Muscle layer of duodenum (tissue), 2 donors: ENCODE data around the gene HTR3A.
"Not testable (repeated sequence)": the region's sequence is repeated elsewhere in the genome, so short reads cannot be mapped to it uniquely, and the experiment has no call there.

Experiments used
- H3K27ac ChIP-seq: one replicate; pipeline ENCODE4 v1.7.0; 2013; ENCODE audit warnings: mild to moderate bottlenecking, low read length
- H3K27me3 ChIP-seq: one replicate; pipeline ENCODE4 v1.7.0; 2013; ENCODE audit warnings: low read depth, mild to moderate bottlenecking, control low read depth, low read length
- H3K36me3 ChIP-seq, 2 donors: one replicate each; pipeline ENCODE4 v1.7.0; 2013; ENCODE audit warnings: low read length in 2 of 2, control low read depth in 1 of 2, mild to moderate bottlenecking in 1 of 2; ENCODE audit not compliant: insufficient read depth in 2 of 2, control insufficient read depth in 1 of 2
- H3K4me1 ChIP-seq, 2 donors: one replicate each; pipeline ENCODE4 v1.7.0; 2013; ENCODE audit warnings: low read length in 2 of 2, mild to moderate bottlenecking in 2 of 2, control low read depth in 1 of 2, moderate library complexity in 1 of 2; ENCODE audit not compliant: insufficient read depth in 2 of 2, control insufficient read depth in 1 of 2
- H3K4me3 ChIP-seq, 2 donors: one replicate each; pipeline ENCODE4 v1.7.0; 2013; ENCODE audit warnings: low read length in 2 of 2, low read depth in 1 of 2, mild to moderate bottlenecking in 1 of 2
- H3K9me3 ChIP-seq, 2 donors: one replicate each; pipeline ENCODE4 v1.7.0; 2013; ENCODE audit warnings: low read length in 2 of 2, control low read depth in 1 of 2, mild to moderate bottlenecking in 1 of 2; ENCODE audit not compliant: control insufficient read depth in 1 of 2
- donor health status: healthy.

The HTR3A gene

DNA sequence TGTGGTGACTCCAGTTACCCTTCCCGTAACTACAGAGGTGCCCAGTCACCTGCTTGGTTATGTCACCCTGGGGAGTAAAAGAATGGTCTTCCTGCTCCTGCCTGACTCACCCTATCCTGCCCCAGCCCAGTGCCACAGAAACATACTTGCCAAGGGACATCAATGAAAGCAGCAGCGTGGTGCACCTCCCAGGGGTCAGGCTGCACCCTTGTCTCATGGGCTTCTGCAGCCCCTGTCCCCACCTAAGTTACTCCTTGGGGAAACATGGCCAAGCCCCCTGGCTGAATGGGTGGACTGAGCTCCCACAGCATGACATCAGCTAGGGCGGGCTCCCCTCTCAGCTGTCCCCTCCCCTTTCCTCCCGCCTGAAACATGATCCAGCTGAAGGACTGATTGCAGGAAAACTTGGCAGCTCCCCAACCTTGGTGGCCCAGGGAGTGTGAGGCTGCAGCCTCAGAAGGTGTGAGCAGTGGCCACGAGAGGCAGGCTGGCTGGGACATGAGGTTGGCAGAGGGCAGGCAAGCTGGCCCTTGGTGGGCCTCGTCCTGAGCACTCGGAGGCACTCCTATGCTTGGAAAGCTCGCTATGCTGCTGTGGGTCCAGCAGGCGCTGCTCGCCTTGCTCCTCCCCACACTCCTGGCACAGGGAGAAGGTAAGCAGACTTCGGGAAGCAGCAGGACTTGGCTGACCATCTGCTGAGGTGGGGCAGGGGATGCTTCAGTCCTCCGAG, at the start of gene HTR3A:
TSS of gene HTR3A (plus strand) at position 368 of the 730 bp plus-strand sequence. CDS start at position 586, 218 bp downstream.
- H3K36me3 ChIP-seq = no peaks in the 10 kb centered on the region
- H3K27me3 ChIP-seq = no peaks in the 10 kb centered on the region
- no peak within 1 kb of the TSS for H3K4me3 ChIP-seq
- no peaks in the 10 kb centered on the region for H3K4me1 ChIP-seq
- no peaks in the 10 kb centered on the region for H3K9me3 ChIP-seq
- no peak within 1 kb of the TSS for H3K27ac ChIP-seq

DNA sequence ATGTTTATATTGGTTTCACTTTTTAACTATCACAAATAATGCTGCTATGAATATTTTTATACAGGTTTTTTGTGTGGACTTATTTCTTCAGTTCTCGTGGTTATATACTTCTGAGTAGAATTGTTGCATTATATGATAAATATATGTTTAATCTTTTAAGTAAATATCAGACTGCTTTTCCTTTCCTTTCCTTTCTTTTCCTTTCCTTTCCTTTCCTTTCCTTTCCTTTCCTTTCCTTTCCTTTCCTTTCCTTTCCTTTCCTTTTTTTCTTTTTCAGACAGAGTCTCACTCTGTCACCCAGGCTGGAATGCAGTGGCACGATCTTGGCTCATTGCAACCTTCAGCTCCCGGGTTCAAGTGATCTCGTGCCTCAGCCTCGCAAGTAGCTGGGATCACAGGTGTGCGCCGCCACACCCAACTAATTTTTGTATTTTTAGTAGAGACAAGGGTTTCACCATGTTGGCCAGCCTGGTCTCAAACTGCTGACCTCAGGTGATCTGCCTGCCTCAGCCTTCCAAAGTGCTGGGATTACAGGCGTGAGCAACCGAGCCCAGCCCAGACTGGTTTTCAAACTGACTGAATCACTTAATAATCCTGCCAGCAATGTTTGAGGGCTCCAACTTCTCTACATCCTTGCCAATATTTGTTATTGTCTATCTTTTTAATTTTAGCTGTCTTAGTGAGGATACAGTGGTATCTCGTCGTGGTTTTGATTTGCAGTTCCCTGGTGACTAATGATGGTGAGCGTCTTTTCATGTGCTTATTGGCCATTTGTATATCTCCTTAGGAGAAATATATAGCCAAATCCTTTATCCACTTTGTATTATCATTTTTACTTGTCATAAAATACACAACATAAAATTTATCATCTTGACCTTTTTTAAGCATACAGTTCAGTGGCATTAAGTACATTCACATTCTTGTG, 48.4 kb upstream of the HTR3A start:
- Histone ChIP-seq H3K4me1 (no peaks in the 10 kb centered on the region), H3K27me3 (no peaks in the 10 kb centered on the region), H3K9me3 (peaks cover 0 to 2% of the 10 kb centered on the region in 2 donors), H3K27ac (no peak overlapping the region), H3K36me3 (no peaks in the 10 kb centered on the region), H3K4me3 (no peak overlapping the region)

DNA sequence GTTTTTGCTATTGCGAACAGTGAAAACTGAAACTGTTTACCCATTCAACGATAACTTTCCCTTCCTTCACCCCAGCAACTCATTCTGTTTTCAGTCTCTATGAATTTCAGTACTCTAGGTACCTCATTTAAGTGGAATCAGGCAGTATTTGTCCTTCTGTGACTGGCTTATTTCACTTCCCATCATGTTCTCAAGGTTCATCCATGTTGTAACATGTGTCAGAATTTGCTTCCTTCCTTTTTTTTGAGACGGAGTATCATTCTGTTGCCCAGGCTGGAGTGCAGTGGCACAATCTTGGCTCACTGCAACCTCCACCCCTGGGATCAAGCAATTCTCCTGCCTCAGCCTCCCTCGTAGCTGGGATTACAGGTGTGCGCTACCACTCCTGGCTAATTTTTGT, 46.6 kb upstream of the HTR3A start:
- peaks cover 0 to 2% of the 10 kb centered on the region in 2 donors for H3K9me3 ChIP-seq
- H3K27ac ChIP-seq = no peak overlapping the region
- H3K36me3 ChIP-seq = no peaks in the 10 kb centered on the region
- no peaks in the 10 kb centered on the region for H3K27me3 ChIP-seq
- H3K4me3 ChIP-seq = no peak overlapping the region
- H3K4me1 ChIP-seq = no peaks in the 10 kb centered on the region

DNA sequence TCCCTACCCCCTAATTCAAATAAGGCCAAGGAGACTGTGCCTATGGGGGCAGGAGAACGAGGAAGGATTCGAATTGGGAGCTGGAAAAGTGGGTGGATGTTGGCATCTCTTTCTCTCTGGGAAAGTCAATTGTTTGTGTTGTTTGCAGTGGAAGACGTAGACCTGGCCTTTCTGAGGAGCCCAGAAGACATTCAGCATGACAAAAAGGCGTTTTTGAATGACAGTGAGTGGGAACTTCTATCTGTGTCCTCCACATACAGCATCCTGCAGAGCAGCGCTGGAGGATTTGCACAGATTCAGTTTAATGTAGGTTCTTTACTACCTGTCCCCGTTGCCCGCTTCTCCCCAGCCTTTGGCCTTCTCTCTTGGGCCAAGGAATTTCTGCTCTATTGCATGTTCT, 42.1 kb upstream of the HTR3A start:
- Histone ChIP-seq H3K27ac (no peak overlapping the region), H3K9me3 (peaks cover 0 to 2% of the 10 kb centered on the region in 2 donors), H3K4me3 (no peak overlapping the region), H3K4me1 (no peaks in the 10 kb centered on the region), H3K36me3 (no peaks in the 10 kb centered on the region), H3K27me3 (no peaks in the 10 kb centered on the region)

DNA sequence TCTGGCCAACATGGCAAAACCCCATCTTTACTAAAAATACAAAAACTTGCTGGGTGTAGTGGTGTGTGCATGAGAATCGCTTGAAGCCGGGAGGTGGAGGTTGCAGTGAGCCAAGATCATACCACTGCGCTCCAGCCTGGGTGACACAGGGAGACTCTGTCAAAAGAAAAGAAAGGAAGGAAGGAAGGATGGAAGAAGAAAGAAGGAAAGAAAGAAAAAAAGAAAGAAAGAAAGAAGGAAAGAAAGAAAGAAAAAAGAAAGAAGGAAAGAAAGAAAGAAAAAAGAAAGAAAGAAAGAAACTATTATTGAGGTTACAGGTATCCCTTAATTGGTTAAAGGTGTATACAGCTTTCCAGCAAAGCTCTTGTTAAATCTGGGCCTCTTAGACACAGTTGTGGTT, 40.7 kb upstream of the HTR3A start:
- H3K36me3 ChIP-seq, H3K27ac ChIP-seq, H3K9me3 ChIP-seq, H3K4me3 ChIP-seq, H3K4me1 ChIP-seq, H3K27me3 ChIP-seq: not testable (repeated sequence)

DNA sequence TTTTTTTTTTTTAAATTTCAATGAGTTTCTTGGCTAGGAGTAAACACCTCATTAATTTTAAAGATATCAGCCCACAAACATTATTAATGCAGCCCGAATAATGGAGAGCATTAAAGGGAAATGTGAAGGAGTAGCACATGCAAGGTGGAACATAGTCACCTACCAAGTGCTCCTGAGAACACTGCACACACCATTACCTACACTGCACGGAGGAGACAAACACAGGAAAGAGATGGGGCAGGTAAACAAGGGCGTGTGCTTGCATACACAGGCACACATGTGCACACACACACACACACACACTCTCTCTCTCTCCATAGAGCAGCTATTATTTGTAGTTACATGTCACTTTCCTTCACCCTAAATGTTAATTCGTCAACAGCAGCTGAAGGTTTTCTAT, 40.1 kb upstream of the HTR3A start:
- Histone ChIP-seq H3K27ac (no peak overlapping the region), H3K4me3 (no peak overlapping the region), H3K9me3 (no peaks in the 10 kb centered on the region), H3K27me3 (no peaks in the 10 kb centered on the region), H3K36me3 (no peaks in the 10 kb centered on the region), H3K4me1 (no peaks in the 10 kb centered on the region)

DNA sequence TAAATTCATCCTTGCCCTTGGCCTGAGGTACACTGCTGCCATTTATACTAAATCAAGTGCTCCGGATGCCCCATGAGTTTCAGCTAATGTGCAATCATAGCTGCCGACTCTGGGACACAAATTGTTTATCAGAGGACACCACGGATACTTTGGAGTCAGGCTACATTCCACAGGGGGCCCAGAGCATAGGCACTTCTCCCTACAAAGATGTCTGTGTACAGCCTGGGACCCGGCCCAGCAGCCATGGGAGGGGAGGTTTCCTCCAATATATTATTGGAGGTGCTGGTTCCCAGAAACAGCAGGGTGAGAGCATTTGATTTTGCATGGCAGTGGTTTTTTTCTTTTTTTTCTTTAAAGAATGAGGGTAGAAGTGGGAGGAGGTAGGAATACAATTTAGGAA, 39.0 kb upstream of the HTR3A start:
- H3K4me1 ChIP-seq = no peaks in the 10 kb centered on the region

DNA sequence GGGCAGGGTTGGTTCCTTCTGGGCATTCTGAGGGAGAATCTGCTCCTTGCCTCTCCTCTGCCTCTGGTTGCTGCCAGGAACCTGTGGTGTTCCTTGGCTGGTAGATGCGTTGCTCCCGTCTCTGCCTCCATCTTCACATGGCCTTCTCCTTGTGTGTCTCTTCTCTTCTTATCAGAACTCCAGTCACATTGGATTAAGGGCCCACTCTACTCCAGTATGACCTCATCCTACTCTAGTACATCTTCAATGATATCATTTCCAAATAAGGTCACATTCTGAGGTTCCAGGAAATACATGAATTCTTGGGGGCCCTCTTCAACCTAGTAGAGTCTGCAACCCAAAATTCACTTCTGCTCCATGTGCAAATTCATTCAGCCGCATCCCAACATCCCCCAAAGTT, 37.0 kb upstream of the HTR3A start:
- no peak overlapping the region for H3K27ac ChIP-seq
- no peaks in the 10 kb centered on the region for H3K36me3 ChIP-seq

More for the DNA sequence above, 39.0 kb upstream of the HTR3A start:
- no peaks in the 10 kb centered on the region for H3K27me3 ChIP-seq
- H3K27ac ChIP-seq = no peak overlapping the region
- no peak overlapping the region for H3K4me3 ChIP-seq
- no peaks in the 10 kb centered on the region for H3K9me3 ChIP-seq
- H3K36me3 ChIP-seq = no peaks in the 10 kb centered on the region

DNA sequence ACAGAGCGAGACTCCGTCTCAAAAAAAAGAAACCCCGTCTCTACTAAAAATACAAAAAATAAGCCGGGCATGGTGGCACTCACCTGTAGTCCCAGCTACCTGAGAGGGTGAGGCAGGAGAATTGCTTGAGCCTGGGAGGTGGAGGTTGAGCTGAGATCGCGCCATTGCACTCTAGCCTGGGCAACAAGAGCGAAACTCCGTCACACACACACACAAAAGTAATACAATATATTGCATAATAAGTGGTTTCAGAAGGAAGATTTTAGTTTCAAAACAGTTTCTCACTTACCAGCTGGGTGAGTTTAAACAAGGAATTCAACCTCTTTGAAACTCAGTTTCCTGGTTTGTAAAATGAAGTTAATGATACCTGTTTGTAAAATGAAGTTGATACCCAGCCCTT, 32.7 kb upstream of the HTR3A start:
- H3K27ac ChIP-seq = no peak overlapping the region
- no peaks in the 10 kb centered on the region for H3K4me1 ChIP-seq
- H3K36me3 ChIP-seq = no peaks in the 10 kb centered on the region
- no peaks in the 10 kb centered on the region for H3K27me3 ChIP-seq
- H3K9me3 ChIP-seq = no peaks in the 10 kb centered on the region
- no peak overlapping the region for H3K4me3 ChIP-seq

More for the DNA sequence above, 37.0 kb upstream of the HTR3A start:
- no peaks in the 10 kb centered on the region for H3K4me1 ChIP-seq
- no peak overlapping the region for H3K4me3 ChIP-seq
- H3K27me3 ChIP-seq = no peaks in the 10 kb centered on the region
- H3K9me3 ChIP-seq = no peaks in the 10 kb centered on the region

DNA sequence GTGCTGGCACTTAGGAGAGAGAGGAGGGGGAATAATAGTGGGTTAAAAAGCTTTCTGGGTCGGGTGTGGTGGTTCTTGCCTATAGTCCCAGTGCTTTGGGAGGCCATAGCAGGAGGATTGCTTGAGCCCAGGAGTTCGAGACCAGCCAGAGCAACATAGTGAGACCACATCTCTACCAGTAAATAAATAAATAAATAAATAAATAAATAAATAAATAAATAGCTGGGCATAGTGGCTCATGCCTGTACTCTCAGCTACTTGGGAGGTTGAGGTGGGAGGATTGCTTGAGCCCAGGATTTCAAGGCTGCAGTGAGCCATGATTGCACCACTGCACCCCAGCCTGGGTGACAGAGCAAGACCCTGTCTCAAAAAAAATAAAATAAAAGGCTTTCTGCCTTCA, 28.7 kb upstream of the HTR3A start:
- H3K27me3 ChIP-seq, H3K36me3 ChIP-seq, H3K27ac ChIP-seq, H3K4me1 ChIP-seq, H3K9me3 ChIP-seq, H3K4me3 ChIP-seq: not testable (repeated sequence)

DNA sequence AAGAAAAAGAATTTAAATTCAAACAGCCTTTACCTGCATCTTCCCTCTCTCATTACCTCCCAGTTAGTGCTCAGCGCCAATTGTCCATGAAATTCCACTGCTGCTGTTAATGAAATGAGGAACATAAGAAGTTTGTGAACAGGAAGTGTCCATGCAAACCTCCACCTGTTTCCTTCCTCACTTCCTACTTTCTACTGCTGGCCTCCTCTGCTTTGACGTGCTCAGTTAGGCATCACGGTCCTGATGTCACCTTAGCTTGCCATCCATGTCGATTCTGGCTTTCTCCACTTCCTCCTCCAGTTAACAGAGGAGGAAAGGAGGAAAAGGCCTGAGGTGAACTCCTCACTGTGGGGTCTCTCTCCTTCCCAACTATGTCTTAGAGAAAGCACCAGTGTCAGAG, 26.9 kb upstream of the HTR3A start:
- no peak overlapping the region for H3K27ac ChIP-seq
- H3K36me3 ChIP-seq = no peaks in the 10 kb centered on the region
- no peaks in the 10 kb centered on the region for H3K9me3 ChIP-seq
- no peaks in the 10 kb centered on the region for H3K4me1 ChIP-seq
- no peak overlapping the region for H3K4me3 ChIP-seq
- H3K27me3 ChIP-seq = no peaks in the 10 kb centered on the region
